Stomach smooth muscle (tissue), 2 donors: ENCODE measurements around the gene CA5A.
"Not testable (repeated sequence)": the region's sequence is repeated elsewhere in the genome, so short reads cannot be mapped to it uniquely, and the experiment has no call there.

ENCODE experiments used
- H3K27ac ChIP-seq: one replicate; pipeline ENCODE4 v1.7.0; 2013; ENCODE audit warnings: mild to moderate bottlenecking, low read length, inconsistent platforms
- H3K27me3 ChIP-seq, 2 donors: one replicate each; pipeline ENCODE4 v1.7.0; 2013; ENCODE audit warnings: low read length in 2 of 2; ENCODE audit not compliant: insufficient read depth in 2 of 2, control insufficient read depth in 1 of 2
- H3K36me3 ChIP-seq, 2 donors: one replicate each; pipeline ENCODE4 v1.7.0; 2013; ENCODE audit warnings: low read length in 2 of 2; ENCODE audit not compliant: control insufficient read depth in 2 of 2, insufficient read depth in 2 of 2
- H3K4me1 ChIP-seq: one replicate; pipeline ENCODE4 v1.7.0; 2013; ENCODE audit warnings: low read length; ENCODE audit not compliant: control insufficient read depth, insufficient read depth
- H3K4me3 ChIP-seq, 2 donors: one replicate each; pipeline ENCODE4 v1.7.0; 2013; ENCODE audit warnings: low read length in 2 of 2
- H3K9ac ChIP-seq, 2 donors: one replicate each; pipeline ENCODE4 v1.7.0; 2013; ENCODE audit warnings: low read length in 2 of 2, mild to moderate bottlenecking in 1 of 2
- H3K9me3 ChIP-seq, 2 donors: one replicate each; pipeline ENCODE4 v1.7.0; 2013; ENCODE audit warnings: low read length in 2 of 2; ENCODE audit not compliant: control insufficient read depth in 2 of 2
- donor health status: healthy.
- donor health status: Pancreatic carcinoma.

The CA5A gene

DNA sequence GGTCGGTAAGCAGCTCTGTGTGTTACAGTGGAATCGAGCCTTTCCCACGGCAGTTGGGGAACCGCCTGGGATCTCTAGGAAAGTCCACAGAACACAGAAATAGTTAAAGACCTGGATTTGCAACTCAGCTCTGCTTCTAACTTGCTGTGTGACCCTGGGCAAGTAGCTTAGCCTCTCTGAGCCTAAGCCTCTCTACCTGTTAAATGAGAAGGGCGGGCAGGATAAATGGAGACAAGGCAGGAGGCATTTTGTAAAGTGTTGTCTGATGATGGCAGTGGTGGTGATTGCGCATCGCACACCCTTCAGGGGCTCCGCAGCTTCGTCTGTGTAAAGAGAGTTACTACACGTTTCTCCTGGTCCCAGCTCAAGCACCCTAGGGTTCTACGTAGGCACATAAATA, 28.2 kb downstream of the CA5A start:
- not testable (repeated sequence) for H3K36me3 ChIP-seq

DNA sequence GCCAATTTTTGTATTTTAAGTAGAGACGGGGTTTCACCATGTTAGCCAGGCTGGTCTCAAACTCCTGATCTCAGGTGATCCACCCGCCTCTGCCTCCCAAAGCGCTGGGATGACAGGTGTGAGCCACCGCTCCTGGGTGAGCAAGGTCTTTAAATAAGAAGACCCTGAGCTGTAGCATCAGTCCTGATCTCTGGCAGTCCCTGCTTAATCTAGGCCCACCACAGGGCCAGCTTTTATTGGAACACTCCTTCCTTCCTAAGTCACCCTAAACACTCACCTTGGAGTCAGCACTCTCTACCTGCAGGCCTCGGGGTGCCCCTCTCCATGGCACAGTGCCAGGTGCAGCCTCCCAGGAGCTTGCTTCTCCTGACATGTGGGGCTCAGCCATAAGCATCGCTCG, 30.8 kb downstream of the CA5A start:
- not testable (repeated sequence) for H3K27ac ChIP-seq, H3K4me3 ChIP-seq, H3K9ac ChIP-seq, H3K36me3 ChIP-seq, H3K27me3 ChIP-seq, H3K9me3 ChIP-seq, H3K4me1 ChIP-seq

More for the DNA sequence above, 28.2 kb downstream of the CA5A start:
- not testable (repeated sequence) for H3K27me3 ChIP-seq, H3K27ac ChIP-seq, H3K4me3 ChIP-seq, H3K9ac ChIP-seq, H3K9me3 ChIP-seq
- H3K4me1 ChIP-seq = peaks cover 13% of the 10 kb centered on the region

DNA sequence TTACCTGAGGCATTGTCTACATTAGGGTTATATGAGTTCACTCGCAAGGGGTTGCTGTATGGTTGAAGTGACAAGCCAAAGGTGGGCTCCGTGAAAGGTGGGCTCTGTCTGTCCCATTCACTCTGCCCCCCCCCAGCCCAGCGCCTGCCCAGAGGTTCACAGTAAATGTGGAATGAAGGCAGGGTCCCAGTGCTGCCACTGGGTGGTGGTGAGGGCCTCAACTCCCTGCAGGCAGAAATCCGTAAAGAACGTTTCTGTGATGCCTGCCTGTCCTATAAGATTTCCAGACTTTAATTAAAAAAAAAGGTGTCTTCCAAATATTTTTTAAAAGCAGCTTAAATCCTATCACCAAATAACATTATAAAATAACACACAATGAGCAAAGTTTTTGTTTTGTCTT, 31.4 kb downstream of the CA5A start:
- not testable (repeated sequence) for H3K27ac ChIP-seq, H3K4me1 ChIP-seq, H3K9ac ChIP-seq, H3K36me3 ChIP-seq, H3K9me3 ChIP-seq, H3K27me3 ChIP-seq, H3K4me3 ChIP-seq

DNA sequence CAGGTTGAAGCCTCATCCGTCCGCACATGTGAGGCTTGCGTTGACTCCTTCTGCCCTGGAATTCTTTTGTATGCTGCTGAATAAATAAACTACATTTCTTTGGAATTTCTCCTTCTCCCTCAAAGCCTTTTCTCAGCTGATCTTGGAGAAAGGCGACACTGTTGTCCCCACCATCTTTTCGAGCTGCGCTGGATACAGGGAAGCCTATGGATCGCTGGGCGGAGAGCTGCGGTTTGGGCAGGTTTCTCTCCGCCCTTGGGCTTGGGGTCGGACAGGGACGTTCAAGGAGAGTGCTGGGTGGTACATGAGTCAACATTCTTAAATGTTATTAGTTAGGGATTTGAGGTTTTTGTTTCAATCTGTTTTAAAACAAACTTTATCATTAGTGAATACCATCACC, 35.8 kb downstream of the CA5A start:
- not testable (repeated sequence) for H3K36me3 ChIP-seq, H3K9ac ChIP-seq, H3K27ac ChIP-seq

DNA sequence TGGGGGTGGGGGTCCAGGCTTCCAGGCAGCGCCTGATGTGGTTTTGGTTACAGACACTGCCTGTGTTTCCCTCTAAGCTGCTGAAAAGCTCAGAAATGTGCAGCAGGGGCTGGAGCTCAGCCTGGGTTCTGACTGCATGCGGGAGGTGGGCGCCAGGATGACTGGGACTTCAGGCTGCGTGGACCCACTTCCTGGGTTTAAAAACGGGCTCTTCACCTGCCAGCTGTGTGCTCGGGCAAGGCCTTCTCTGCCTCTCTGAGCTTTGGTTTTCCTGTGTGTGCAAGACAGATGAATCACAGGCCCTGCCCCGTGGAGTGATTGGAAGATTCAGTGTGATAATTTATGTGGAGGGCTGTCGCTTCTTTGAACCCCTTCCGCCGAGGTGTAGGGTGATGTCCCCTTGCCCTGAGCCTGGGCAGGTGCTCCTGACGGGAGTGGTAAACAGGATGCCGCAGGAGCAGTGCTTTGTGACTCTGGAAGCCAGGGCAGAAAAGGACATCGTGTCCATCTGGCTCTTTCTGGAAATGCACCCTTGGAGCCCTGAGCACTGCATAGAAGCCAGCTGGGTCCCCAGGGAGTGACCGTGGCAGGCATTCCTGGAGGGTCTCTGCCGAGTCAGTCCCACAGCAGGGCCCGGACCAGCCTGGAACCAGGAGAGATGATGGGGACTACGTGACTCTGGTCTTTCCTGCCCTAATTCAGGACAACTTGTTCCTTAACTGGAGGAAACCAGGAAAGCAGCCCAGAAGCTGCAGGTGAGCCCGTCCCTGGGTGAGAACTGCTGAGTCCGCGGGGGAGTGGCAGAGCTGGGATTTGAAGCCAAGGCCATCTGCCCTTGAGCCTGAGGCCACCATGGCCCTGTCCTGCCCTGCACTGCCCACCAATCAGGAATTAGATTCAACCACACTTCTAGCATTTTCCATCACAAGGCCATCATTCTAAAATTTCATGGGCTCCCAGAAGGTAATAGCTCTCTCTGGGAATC, 38.5 kb downstream of the CA5A start:
- no peak overlapping the region for H3K27ac ChIP-seq

More for the DNA sequence above, 35.8 kb downstream of the CA5A start:
- not testable (repeated sequence) for H3K4me3 ChIP-seq, H3K4me1 ChIP-seq, H3K9me3 ChIP-seq, H3K27me3 ChIP-seq

DNA sequence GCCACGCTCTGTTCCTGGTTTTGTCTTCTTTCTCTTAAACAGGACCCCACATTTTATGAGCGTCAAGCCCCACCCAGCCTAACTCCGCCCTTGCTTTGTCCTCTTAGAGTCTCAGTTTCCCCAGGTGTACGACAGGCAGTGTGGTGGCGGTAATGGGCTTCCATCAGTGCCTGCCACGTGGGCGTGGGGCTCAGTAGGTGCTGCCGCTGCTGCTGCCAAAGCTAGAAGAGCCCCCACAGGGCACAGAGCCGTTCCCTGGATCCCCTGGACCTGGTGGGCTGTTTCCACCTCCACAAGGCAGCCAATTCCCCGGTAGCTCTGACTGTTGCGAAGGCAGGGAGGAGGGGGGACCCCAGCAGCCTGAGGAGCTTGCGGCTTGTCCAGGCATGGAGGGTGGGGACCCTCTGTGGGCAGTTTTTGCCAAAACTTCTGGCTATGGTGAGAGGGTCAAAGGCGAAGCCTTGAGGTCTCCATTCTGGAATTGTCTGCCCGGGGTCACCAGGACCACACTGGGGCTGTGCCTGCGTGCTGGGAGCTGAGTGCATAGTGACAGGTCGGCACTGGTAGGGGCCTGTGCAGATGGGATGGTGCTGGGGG, 39.3 kb downstream of the CA5A start:
- H3K27ac ChIP-seq, H3K9ac ChIP-seq, H3K36me3 ChIP-seq, H3K4me3 ChIP-seq, H3K9me3 ChIP-seq, H3K27me3 ChIP-seq, H3K4me1 ChIP-seq: not testable (repeated sequence)

More for the DNA sequence above, 38.5 kb downstream of the CA5A start:
- H3K36me3 ChIP-seq = no peaks in the 10 kb centered on the region
- no peak overlapping the region for H3K4me3 ChIP-seq
- H3K27me3 ChIP-seq = peaks cover 0 to 2% of the 10 kb centered on the region in 2 donors
- peaks cover 8% of the 10 kb centered on the region for H3K4me1 ChIP-seq
- no peaks in the 10 kb centered on the region for H3K9me3 ChIP-seq
- H3K9ac ChIP-seq = no peak overlapping the region

DNA sequence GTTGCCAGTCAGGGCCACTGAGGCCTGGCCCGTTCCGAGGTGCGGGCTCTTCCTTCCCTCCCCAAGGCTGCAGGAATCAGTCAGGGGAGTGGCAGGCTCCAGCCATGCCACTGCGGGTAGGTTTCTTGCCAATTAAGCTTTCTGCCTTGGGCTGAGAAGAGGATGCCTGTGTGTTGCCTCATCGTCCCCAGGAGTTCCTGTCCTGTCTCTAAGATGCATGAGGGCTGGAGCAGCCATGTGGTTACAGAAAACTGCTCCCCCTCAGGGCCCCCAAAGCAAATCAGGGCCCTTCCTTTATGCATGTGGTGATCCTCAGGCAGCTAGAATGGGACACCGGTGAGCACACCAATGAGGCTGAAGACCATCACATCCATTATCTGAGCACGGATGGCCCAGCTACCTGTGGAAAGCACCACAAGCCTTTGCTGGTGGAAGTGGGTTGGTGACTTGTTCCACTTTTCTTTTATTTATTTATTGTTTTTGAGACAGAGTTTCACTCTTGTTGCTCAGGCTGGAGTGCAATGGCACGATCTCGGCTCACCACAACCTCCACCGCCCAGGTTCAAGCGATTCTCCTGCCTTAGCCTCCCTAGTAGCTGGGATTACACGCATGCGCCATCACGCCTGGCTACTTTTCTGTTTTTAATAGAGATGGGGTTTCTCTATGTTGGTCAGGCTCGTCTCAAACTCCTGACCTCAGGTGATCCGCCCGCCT, 40.0 kb downstream of the CA5A start:
- H3K9me3 ChIP-seq, H3K4me3 ChIP-seq, H3K9ac ChIP-seq, H3K4me1 ChIP-seq, H3K27me3 ChIP-seq, H3K27ac ChIP-seq, H3K36me3 ChIP-seq: not testable (repeated sequence)

DNA sequence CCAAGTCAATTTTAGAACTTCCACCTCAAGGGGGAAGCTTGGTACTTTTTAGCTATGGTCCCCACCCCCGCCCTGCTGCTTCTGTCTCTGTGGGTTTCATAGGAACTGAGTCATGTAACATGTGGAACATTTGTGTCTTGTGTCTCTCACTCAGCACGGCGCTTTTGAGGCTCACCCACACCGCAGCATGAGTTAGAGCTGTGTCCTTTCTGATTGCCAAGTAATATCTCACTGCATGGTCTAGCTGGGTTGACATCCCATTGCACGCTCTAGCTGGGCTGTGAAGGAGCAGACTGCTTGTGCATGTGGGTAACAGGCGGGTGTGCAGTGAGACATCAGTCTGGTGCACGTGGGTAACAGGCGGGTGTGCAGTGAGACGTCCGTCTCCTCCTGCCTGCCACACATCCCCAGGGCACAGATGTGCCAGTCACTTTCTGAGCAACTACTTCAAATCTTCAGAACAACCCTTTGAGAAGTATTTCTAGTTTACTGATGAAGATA, 40.6 kb downstream of the CA5A start:
- Histone ChIP-seq H3K9me3 (no peaks in the 10 kb centered on the region), H3K27ac (no peak overlapping the region), H3K4me1 (peaks cover 8% of the 10 kb centered on the region), H3K36me3 (no peaks in the 10 kb centered on the region), H3K27me3 (peaks cover 0 to 2% of the 10 kb centered on the region in 2 donors), H3K9ac (no peak overlapping the region), H3K4me3 (no peak overlapping the region)

DNA sequence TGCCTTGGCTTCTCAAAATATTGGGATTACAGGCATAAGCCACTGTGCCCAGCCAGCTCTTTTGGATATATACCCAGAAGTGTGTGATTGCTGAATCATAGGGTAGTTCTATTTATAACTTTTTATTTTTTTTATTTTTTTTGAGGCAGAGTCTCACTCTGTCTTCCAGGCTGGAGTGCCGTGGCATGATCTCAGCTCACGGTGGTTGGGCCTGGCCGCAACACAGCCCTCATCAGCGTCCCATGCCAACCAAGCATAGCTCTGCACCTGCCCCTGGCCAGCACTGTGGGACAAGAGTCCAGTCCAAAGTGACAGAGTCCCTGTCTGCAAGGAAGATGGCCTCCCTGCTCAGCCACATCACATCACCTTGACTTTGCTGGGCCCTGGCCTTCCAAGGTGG, 42.3 kb downstream of the CA5A start:
- H3K9ac ChIP-seq, H3K27me3 ChIP-seq, H3K4me3 ChIP-seq, H3K9me3 ChIP-seq, H3K27ac ChIP-seq, H3K4me1 ChIP-seq, H3K36me3 ChIP-seq: not testable (repeated sequence)

DNA sequence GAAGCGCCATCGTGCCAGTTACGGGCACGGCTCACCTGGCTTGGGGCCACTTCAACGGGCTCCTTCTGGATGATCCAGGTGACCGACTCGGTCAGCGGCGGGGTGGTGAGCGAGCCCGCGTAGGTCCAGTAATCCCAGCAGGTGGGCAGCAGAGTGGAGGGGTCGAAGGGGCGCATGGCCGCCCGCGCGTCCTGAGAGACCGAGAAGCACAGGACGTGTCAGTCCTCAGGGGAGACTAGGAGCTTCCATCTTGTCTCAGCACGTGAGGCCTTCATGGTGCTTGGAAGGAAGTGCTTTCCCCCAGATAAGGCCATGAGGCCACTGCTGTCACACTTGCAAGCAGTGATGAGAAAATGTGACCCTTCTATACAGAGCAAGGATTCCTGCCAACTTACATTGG, 44.6 kb downstream of the CA5A start:
- H3K27ac ChIP-seq = no peak overlapping the region
- no peaks in the 10 kb centered on the region for H3K36me3 ChIP-seq
- no peaks in the 10 kb centered on the region for H3K9me3 ChIP-seq
- H3K4me3 ChIP-seq = no peak overlapping the region
- H3K4me1 ChIP-seq = peaks cover 8% of the 10 kb centered on the region
- no peaks in the 10 kb centered on the region for H3K27me3 ChIP-seq
- H3K9ac ChIP-seq = no peak overlapping the region
